Measurements from ENCODE around the gene ATF3.

- peak; percentile 75 to 81 for TF ChIP-seq CTCF (conservative IDR thresholded peaks at IDR 0.05 in 1 of 2, IDR thresholded peaks at IDR 0.05 in 1 of 2; ENCODE audit: extremely low read depth in 1 of 2, insufficient read depth in 1 of 2, low read depth in 1 of 2, low read length in 2 of 2)
- TF ChIP-seq EZH2 (IDR thresholded peaks at IDR 0.05; ENCODE audit: borderline replicate concordance, low read length) = no peak
Measured at GRCh38 chr1:212595787-212596714, 12.5 kb upstream of the ATF3 start.
